NCI-H1048 (cell line): Measurements from ENCODE around the gene TMEM135.

Source experiments
- DNase-seq: peaks from one replicate; lab custom pipeline; 2025; lab: John Stamatoyannopoulos, UW

Gene TMEM135

GRCh38 chr11:87198266-87198881 lies 160.6 kb downstream of the TMEM135 start:
- DNase-seq: no peak

- DNase-seq: no peak
These were observed 163.6 kb downstream of the TMEM135 start for GRCh38 chr11:87201376-87201775.

- DNase-seq: no peak
These were observed 166.3 kb downstream of the TMEM135 start for GRCh38 chr11:87203907-87204602.

DNA sequence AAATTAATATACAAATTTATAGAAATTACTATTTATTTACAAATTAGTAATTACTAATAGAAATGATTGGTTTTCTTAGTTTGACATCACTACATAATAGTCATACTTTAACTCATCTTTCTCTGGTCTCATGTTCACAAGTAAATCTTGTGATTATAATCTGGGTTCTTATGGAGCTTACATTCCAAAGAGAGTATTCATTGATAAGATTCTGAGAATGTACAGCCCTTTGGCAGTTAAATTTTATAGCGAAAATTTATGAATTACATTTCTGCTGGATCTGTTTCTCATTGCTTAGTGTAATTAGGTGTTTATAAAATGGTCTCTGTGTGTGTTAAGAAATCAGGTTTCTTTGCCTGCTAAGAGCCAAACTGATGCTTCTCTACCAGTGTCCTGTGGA lies 175.2 kb downstream of the TMEM135 start:
- no peak for DNase-seq

- no peak for DNase-seq
These were observed 175.7 kb downstream of the TMEM135 start for GRCh38 chr11:87213444-87213843.

- no peak for DNase-seq
These were observed 177.5 kb downstream of the TMEM135 start for GRCh38 chr11:87215236-87215635.

GRCh38 chr11:87219266-87219665 lies 181.5 kb downstream of the TMEM135 start:
- no peak for DNase-seq

DNA sequence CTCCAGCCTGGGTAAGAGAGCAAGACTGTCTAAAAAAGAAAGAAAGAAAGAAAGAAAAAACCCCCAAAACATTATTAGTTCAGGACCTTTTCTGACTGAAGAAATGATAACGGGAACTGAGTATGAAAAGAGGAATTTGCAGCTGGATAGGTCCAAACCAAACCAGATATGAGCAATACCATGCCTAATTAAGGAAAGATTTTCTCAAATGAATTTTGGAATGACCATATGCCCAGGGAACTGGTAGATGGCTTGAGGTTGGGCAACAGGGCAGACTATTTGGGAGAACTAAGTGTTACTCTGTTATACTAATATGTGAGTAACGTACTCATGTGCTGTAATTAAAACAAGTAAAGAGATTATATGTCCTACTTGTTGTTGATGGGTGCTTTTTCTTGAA lies 186.1 kb downstream of the TMEM135 start:
- no peak for DNase-seq

GRCh38 chr11:87224486-87224885 lies 186.8 kb downstream of the TMEM135 start:
- DNase-seq: no peak

DNA sequence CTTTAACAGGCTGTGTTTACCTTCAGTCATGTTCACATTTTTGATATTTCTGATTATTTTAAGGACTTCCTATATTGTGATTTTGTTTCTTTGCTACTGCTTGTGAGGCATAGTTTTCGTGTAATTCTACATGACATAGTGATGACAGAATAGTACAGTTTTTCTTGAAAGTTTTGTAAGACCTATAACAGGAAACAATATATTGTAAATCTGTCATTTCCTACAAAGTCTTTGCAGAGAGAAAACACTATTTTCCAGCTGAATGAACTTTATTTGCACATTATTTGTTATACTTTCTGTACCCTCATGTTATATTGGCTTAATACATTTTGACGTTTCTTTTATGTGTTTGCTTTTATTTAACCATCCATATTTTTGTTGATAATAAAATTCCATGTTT lies 191.1 kb downstream of the TMEM135 start:
- no peak for DNase-seq

DNA sequence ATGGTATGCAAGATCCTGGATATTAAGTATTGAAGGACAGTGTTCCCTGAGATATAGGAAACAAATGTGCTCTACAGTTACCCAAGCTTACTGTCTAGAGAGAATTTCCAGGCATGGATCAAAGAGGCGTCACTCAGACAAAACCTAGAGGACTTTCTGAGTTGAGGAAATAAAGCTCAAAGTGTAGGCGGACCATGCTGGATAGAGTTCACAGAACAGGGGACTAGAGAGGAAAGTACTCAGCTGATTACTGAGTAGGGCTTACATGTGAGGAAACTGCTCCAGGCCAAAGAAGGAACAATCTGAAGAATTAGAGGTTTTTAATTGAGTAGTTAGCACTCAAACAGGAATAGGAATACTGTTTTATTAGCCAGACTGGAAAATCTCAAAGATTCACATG lies 193.3 kb downstream of the TMEM135 start:
- no peak for DNase-seq

- no peak for DNase-seq
These were observed 194.6 kb downstream of the TMEM135 start for GRCh38 chr11:87232320-87232719.

GRCh38 chr11:87235366-87235765 lies 197.6 kb downstream of the TMEM135 start:
- no peak for DNase-seq

DNA sequence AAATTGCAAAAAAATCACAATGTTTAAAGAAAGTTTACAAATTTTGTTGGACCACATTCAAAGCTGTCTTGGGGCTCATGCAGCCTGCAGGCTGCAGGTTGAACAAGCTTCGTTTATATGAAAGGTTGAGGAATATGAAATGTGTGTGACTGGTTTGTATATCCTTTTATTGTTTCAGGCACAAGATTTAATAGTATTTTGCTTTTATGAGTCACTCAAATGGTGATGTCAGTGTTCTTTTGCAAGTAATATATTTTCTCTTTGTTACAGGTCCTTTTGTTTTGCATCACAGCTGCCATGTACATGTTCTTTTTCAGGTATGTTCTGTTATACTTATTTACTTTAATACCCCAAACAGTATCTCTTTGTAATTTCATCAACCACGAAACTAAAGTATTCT lies 198.6 kb downstream of the TMEM135 start:
- DNase-seq: no peak

DNA sequence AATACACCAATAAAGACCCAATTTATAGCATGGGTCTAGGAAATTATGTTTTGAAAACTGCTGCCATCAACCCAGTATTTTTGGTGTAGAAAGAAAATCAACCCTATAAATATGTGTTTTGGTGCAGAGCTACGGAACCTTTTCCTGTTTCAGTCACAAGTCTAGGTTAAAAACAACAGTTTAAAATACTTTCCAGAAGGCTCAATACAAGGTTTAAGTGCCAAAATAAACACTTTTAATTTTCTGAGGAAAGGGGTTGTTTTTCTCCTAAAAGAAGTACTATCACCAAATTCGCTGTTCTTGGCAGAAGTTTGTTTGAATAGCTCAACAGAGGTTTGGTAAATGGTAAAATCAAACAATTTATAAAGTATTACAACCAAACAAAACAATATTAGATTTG lies 201.3 kb downstream of the TMEM135 start:
- DNase-seq: no peak

GRCh38 chr11:87239531-87239930 lies 201.8 kb downstream of the TMEM135 start:
- no peak for DNase-seq

DNA sequence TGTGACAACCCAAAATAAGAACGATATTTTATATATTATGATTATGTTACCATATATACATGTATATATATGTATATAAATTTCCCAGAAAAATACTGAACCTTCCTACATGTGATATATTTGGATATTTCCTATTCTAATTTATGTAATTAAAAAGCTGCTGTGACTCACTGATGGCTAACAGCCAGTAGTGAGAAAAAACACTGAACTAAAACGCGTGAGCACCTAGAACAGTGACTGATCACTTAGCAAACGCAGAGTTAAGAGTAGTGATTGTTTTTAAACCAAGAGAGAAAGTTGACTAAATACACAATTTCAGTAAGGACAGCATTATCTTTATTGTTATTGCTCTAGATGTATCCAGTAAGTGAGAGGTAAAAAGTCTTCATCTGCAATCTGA lies 213.8 kb downstream of the TMEM135 start:
- DNase-seq: no peak

- no peak for DNase-seq
These were observed 215.1 kb downstream of the TMEM135 start for GRCh38 chr11:87252869-87253268.

DNA sequence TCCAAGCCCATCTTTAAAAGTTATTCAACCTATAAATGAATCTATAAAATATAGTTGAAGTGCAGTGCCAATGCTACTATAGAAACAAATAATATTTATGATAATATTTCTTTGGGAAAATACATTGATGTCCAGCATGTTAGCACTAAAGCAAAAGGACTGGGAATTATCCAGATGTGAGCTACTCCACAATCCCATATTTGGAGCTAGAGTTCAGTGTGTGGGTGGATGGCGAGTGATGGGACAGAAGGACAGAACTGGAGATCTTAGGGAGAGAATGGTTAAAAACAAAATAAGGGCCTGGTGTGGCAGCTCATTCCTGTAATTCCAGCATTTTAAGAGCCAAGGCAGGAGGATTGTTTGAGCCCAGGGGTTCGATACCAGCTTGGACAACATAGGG lies 216.8 kb downstream of the TMEM135 start:
- DNase-seq: no peak

DNA sequence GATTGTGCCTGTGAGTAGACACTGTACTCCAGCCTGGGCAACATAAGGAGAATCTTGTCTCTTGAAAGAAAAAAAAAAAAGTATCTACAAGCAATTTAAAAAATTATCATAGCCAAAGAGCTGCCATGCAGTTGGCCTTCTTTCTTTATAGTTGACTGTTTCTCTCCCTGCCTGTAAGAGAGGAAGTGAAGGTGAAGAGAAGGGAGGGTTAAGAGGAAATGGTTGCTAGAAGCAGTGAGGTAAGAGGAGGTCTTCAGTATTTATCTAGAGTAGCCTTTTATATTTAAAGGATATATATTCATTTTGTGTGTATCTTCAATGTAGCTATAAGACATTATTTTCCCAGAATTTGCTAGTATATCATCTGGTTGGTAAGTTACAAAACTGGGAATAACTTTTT lies 217.9 kb downstream of the TMEM135 start:
- no peak for DNase-seq

GRCh38 chr11:87256694-87257340 lies 219.1 kb downstream of the TMEM135 start:
- no peak for DNase-seq

DNA sequence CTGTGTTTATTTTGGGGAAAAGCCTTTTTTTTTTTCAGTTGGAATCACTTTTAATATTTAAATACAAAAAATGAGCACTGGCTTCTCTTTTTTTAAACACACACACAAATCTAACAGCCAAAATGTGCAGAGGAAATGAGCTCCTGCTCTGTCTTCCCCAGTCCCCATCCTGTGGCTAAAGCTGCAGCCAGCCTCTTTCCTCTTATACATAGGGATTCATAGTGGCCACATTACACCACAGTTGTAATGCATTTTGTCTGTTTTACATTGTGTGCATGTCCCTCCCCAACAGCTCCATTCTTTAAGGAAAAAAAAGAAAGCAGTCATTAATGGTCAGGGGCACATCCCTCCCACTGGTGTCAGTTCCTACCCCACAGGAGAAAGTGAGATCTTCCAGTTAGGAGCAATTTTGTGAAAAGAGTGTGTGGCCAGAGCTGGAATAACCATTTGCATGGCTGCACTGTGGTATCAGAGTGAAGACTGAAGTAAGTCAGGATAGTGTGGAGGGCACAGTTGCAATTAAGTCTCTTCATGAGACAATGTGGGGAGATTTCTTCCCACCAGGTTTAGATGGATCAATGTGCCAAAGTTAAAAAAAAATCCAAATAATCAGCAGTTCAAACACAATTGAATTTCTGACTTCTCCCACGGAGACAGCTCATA lies 220.6 kb downstream of the TMEM135 start:
- DNase-seq: no peak

DNA sequence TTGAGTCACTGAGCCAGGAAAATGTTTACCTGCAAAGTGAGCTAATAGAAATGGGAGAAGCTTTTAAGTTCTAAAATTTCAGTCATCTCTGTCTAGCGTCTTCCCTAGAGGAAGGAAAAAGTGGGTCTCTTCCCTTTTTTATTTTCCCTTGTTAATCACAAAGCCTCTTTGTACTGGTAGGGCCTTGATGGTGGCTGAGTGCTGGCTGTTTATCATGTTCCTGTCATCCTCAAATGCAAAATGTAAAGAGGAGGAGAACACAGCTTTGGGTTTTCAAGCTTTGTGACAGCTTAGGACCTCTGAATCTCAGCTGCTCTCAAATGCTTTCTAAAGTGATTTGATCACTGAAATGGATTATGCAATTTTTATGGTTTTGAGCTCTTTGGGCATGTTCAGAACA lies 222.0 kb downstream of the TMEM135 start:
- no peak for DNase-seq
